Measurements from ENCODE around the gene COL4A1. TPM values are rescaled to one million over a fixed set of nuclear protein-coding genes. Genes with fewer than 3 reads are reported as not detected.

COL4A1 gene
- total and polyA plus RNA-seq, 2 experiments from 2014 or later: 184 to 519 TPM

- H2AFZ ChIP-seq: no peak overlapping the region
These were observed 41.1 kb downstream of the COL4A1 start for GRCh38 chr13:110265682-110266430.

DNA sequence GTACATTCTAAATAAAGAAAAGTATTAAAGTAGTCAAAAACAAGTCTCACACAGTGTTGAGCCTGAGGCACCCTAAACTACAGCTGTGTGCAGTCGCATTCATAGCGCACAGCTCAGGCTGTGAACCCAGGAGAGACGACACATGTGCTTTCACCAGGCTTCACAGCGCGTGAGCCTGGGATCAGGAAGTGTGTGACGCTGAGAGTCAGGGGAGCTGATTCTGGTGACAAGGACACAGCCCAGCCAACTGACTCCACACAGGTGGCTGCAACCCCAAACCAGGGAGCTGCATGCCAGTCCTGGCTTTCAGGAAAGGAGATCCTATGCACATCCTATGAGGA is 41.6 kb downstream of the COL4A1 start:
- Histone ChIP-seq H3K27me3 (replicated peaks; ENCODE audit: insufficient read depth) (no peaks in the 10 kb centered on the region), H2AFZ (no peak overlapping the region), H4K20me1 (ENCODE audit: insufficient read depth) (no peaks in the 10 kb centered on the region), H3K9me3 (ENCODE audit: low read depth) (no peaks in the 10 kb centered on the region), H3K4me2 (ENCODE audit: unreplicated experiment) (no peak overlapping the region), H3K4me3 (no peak overlapping the region), H3K9me2 (ENCODE audit: insufficient read depth) (no peaks in the 10 kb centered on the region), H3K36me3 (ENCODE audit: low read depth) (no peaks in the 10 kb centered on the region), H3K27ac (no peak overlapping the region), H3K4me1 (ENCODE audit: insufficient read depth) (no peaks in the 10 kb centered on the region), H3F3A (ENCODE audit: insufficient read depth) (peaks cover 3% of the 10 kb centered on the region; the same call in 1 of the 2 replicates), H3K79me2 (ENCODE audit: insufficient read depth) (peaks cover 16% of the 10 kb centered on the region), H3K9ac (no peak overlapping the region)
- no peak for TF ChIP-seq EZH2 (IDR thresholded peaks at IDR 0.05; ENCODE audit: insufficient read depth, poor library complexity, severe bottlenecking)
- no peak for TF ChIP-seq EZH2phosphoT487 (IDR thresholded peaks at IDR 0.05; ENCODE audit: insufficient read depth, low read depth)
- in situ Hi-C loops (cut with MboI): no loop called here
- 98 to 99% methylated on average over 6 of the region's 6 CpGs for WGBS, 2 experiments (ENCODE audit: low coverage in 1 of 2, low lambda C conversion rate in 2 of 2, missing lambda C conversion rate in 2 of 2)
- no peak for DNase-seq

More at GRCh38 chr13:110265682-110266430, 41.1 kb downstream of the COL4A1 start:
- Histone ChIP-seq H3K9ac (no peak overlapping the region), H3K27ac (no peak overlapping the region), H3K4me3 (no peak overlapping the region), H3K4me2 (ENCODE audit: unreplicated experiment) (no peak overlapping the region), H3K4me1 (ENCODE audit: insufficient read depth) (no peaks in the 10 kb centered on the region), H4K20me1 (ENCODE audit: insufficient read depth) (no peaks in the 10 kb centered on the region), H3K9me2 (ENCODE audit: insufficient read depth) (no peaks in the 10 kb centered on the region), H3K79me2 (ENCODE audit: insufficient read depth) (peaks cover 18% of the 10 kb centered on the region), H3K9me3 (ENCODE audit: low read depth) (no peaks in the 10 kb centered on the region), H3K27me3 (replicated peaks; ENCODE audit: insufficient read depth) (no peaks in the 10 kb centered on the region), H3F3A (ENCODE audit: insufficient read depth) (no peaks in the 10 kb centered on the region), H3K36me3 (ENCODE audit: low read depth) (no peaks in the 10 kb centered on the region)
- in situ Hi-C loops (cut with MboI): no loop called here
- WGBS, 2 experiments (ENCODE audit: low coverage in 1 of 2, low lambda C conversion rate in 2 of 2, missing lambda C conversion rate in 2 of 2): 88 to 89% methylated on average over 38 of the region's 38 CpGs
- TF ChIP-seq EZH2phosphoT487 (IDR thresholded peaks at IDR 0.05; ENCODE audit: insufficient read depth, low read depth) (no peak), EZH2 (IDR thresholded peaks at IDR 0.05; ENCODE audit: insufficient read depth, poor library complexity, severe bottlenecking) (no peak)
- DNase-seq: no peak

- Histone ChIP-seq H3K36me3 (ENCODE audit: low read depth) (no peaks in the 10 kb centered on the region), H3K4me2 (ENCODE audit: unreplicated experiment) (no peak overlapping the region), H3F3A (ENCODE audit: insufficient read depth) (peaks cover 8% of the 10 kb centered on the region; the same call in 1 of the 2 replicates), H3K4me3 (no peak overlapping the region), H3K27me3 (replicated peaks; ENCODE audit: insufficient read depth) (no peaks in the 10 kb centered on the region), H3K9ac (no peak overlapping the region), H3K27ac (no peak overlapping the region), H3K79me2 (ENCODE audit: insufficient read depth) (peaks cover 21% of the 10 kb centered on the region), H3K9me3 (ENCODE audit: low read depth) (no peaks in the 10 kb centered on the region), H2AFZ (no peak overlapping the region), H3K4me1 (ENCODE audit: insufficient read depth) (peaks cover under 1% of the 10 kb centered on the region; the same call in 1 of the 2 replicates), H3K9me2 (ENCODE audit: insufficient read depth) (no peaks in the 10 kb centered on the region), H4K20me1 (ENCODE audit: insufficient read depth) (no peaks in the 10 kb centered on the region)
- no peak for DNase-seq
- WGBS, 2 experiments (ENCODE audit: low coverage in 1 of 2, low lambda C conversion rate in 2 of 2, missing lambda C conversion rate in 2 of 2): 83 to 85% methylated on average over 12 of the region's 12 CpGs
- in situ Hi-C loops (cut with MboI): no loop called here
- TF ChIP-seq EZH2phosphoT487 (IDR thresholded peaks at IDR 0.05; ENCODE audit: insufficient read depth, low read depth) (no peak), EZH2 (IDR thresholded peaks at IDR 0.05; ENCODE audit: insufficient read depth, poor library complexity, severe bottlenecking) (no peak)
These were observed 42.2 kb downstream of the COL4A1 start for GRCh38 chr13:110264685-110265275.

DNA sequence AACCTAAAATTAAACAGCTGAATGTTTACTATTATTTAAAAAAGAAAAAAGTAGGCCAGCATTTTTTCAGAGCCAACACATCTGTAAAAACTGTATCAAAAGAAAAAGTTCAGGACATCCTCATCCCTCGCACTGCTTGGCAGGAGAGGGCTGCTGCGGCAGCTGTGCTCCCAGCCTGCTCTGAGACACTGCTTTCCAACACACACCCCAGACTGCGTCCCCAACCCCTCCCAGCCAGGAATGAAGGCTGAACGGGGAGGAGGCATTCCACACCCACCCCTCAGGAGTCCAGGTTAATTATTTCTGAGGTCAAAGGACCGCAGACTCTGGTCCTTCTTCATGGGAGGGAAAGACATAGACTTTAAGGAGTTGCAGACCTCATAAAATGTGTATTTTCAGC is 43.1 kb downstream of the COL4A1 start:
- peaks cover 9% of the 10 kb centered on the region for H3K4me1 ChIP-seq (ENCODE audit: insufficient read depth)
- no peak overlapping the region for H3K27ac ChIP-seq
- peaks cover 22% of the 10 kb centered on the region for H3K79me2 ChIP-seq (ENCODE audit: insufficient read depth)
- no peak for DNase-seq
- peaks cover 17% of the 10 kb centered on the region; the same call in 1 of the 2 replicates for H3F3A ChIP-seq (ENCODE audit: insufficient read depth)
- H4K20me1 ChIP-seq (ENCODE audit: insufficient read depth): no peaks in the 10 kb centered on the region
- H3K9me2 ChIP-seq (ENCODE audit: insufficient read depth): no peaks in the 10 kb centered on the region
- H3K36me3 ChIP-seq (ENCODE audit: low read depth): no peaks in the 10 kb centered on the region
- H3K27me3 ChIP-seq (replicated peaks; ENCODE audit: insufficient read depth): no peaks in the 10 kb centered on the region
- no peak for TF ChIP-seq EZH2 (IDR thresholded peaks at IDR 0.05; ENCODE audit: insufficient read depth, poor library complexity, severe bottlenecking)
- no peak for TF ChIP-seq EZH2phosphoT487 (IDR thresholded peaks at IDR 0.05; ENCODE audit: insufficient read depth, low read depth)
- no peak overlapping the region for H3K4me2 ChIP-seq (ENCODE audit: unreplicated experiment)
- H3K9me3 ChIP-seq (ENCODE audit: low read depth): no peaks in the 10 kb centered on the region
- no peak overlapping the region for H3K9ac ChIP-seq
- H2AFZ ChIP-seq: no peak overlapping the region
- in situ Hi-C loops (cut with MboI): no loop called here
- no peak overlapping the region for H3K4me3 ChIP-seq
- 69 to 72% methylated on average over 5 of the region's 5 CpGs for WGBS, 2 experiments (ENCODE audit: low coverage in 1 of 2, low lambda C conversion rate in 2 of 2, missing lambda C conversion rate in 2 of 2)

Measured in GM23248 (cell line).